ENCODE data around the gene ALK.

GRCh38 chr2:29946505-29946904, 25.1 kb upstream of the ALK start:
- TF ChIP-seq POLR2AphosphoS5 (IDR thresholded peaks at IDR 0.05; ENCODE audit: low read depth, low read length) (no peak), REST (IDR thresholded peaks at IDR 0.05; ENCODE audit: insufficient read depth in 1 of 2, low read depth in 2 of 2, low read length in 2 of 2) (no peak), FOXP2 (optimal IDR thresholded peaks at IDR 0.05; ENCODE audit: borderline replicate concordance, extremely low read depth, extremely low read length, insufficient read depth) (no peak)
